Measurements from ENCODE around the gene GARNL3. TPM values are rescaled to one million over a fixed set of nuclear protein-coding genes. Genes with fewer than 3 reads are reported as not detected.

Gene GARNL3
- total and polyA plus RNA-seq, 9 donors, result 14.2 to 23.0 (median 18.3) TPM

- H3K9me3 ChIP-seq (replicated peaks; ENCODE audit: control insufficient read depth, low read depth, low read length), result no peaks in the 10 kb centered on the region
- H3K27ac ChIP-seq (ENCODE audit: low read length), result no peak overlapping the region
- H3K27me3 ChIP-seq (ENCODE audit: control insufficient read depth, insufficient read depth, low read length), result no peaks in the 10 kb centered on the region
- 88% methylated on average over 6 of the region's 6 CpGs for WGBS (ENCODE audit: insufficient coverage)
- peaks cover 18% of the 10 kb centered on the region for H3K4me1 ChIP-seq (ENCODE audit: control insufficient read depth, insufficient read depth, low read length)
- no peak overlapping the region for H3K4me3 ChIP-seq (ENCODE audit: low read length)
- DNase-seq, result no peak
- H3K36me3 ChIP-seq (ENCODE audit: control insufficient read depth, insufficient read depth, low read length), result peaks cover 23% of the 10 kb centered on the region
Measured at GRCh38 chr9:127346584-127346983, 82.0 kb downstream of the GARNL3 start.

DNA sequence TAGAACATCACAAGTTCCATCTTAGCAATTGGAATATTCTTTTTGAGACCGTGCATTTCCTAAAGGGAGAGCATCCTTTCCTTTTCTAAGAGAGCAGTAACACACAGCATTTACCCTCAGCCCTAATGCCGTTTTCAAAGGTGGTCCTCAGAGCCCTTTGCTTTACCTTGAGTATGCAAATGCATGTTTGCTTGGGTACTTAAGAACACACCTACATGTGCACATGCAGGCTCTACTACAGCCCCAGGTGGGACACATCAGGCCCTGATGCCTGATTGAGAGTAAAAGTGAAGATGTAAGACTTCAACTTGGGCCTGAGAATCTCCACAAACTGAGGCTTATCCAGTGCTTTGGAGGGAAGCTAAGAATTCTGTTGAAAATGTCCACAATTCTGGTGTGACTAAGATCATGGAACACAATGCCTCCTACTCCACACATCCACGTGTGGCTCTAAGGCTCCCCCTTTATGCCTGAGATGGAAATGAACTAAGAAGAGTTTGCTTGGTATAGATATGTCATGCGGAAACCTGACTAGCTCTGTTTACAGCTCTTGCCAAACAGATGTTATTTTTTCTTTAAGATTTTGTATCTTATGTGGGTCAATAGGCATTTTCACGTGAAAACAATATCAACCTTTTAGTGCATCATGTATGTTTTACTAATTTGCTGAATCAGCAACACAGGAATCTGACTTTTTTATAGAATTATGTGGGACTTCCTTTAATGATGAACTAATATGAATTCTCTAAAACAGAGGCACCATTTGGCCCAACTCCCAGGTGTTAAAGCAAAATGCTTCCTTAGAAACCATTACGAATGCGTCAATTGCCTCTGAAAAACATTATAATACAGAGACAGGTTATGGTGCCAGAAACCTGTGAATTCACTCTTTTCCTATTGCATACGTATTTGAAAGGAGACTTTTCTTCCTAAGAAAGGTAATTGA is 83.5 kb downstream of the GARNL3 start:
- Histone ChIP-seq H3K4me1 (ENCODE audit: control insufficient read depth, insufficient read depth, low read length) (peaks cover 18% of the 10 kb centered on the region), H3K27ac (ENCODE audit: low read length) (peak overlapping the region; percentile 67), H3K27me3 (ENCODE audit: control insufficient read depth, insufficient read depth, low read length) (no peaks in the 10 kb centered on the region), H3K9me3 (replicated peaks; ENCODE audit: control insufficient read depth, low read depth, low read length) (no peaks in the 10 kb centered on the region), H3K4me3 (ENCODE audit: low read length) (no peak overlapping the region), H3K36me3 (ENCODE audit: control insufficient read depth, insufficient read depth, low read length) (peaks cover 15% of the 10 kb centered on the region)
- peak; percentile 90 for DNase-seq
- WGBS (ENCODE audit: insufficient coverage), result no CpG with 5 or more reads among the region's 8 CpGs

DNA sequence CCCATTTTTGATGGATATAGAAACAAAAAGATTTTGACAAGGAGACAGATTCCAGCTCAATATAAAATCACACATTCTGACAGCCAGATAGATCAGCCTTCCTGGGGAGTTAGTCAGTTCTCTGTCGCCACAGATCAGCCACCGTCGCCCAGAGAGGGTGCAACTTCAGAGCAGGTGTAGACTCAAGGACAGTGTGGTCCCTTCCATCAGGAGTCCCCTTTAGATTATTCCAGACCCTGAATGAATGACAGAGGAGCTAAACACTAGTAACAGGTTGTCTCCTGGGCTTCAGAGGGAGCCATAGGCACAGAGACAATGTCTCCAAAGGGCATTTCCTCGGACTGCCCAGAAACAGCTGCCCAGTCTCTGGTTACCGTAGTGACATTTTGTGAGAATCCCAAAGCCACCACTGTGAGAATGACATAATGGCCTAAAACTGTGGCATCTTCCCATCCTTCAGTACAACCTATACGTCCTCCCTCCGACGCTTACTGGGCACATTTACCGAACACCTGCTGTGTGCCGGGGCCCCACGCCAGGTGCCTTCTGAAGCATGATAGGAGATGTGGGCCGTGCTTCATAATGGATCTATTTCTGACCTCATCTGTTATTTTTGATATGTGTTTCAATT is 85.0 kb downstream of the GARNL3 start:
- no peak for DNase-seq
- peaks cover 17% of the 10 kb centered on the region for H3K4me1 ChIP-seq (ENCODE audit: control insufficient read depth, insufficient read depth, low read length)

GRCh38 chr9:127351182-127352166 is 86.9 kb downstream of the GARNL3 start:
- Histone ChIP-seq H3K36me3 (ENCODE audit: control insufficient read depth, insufficient read depth, low read length) (peaks cover 17% of the 10 kb centered on the region), H3K27me3 (ENCODE audit: control insufficient read depth, insufficient read depth, low read length) (no peaks in the 10 kb centered on the region), H3K4me3 (ENCODE audit: low read length) (no peak overlapping the region), H3K4me1 (ENCODE audit: control insufficient read depth, insufficient read depth, low read length) (peaks cover 16% of the 10 kb centered on the region), H3K9me3 (replicated peaks; ENCODE audit: control insufficient read depth, low read depth, low read length) (no peaks in the 10 kb centered on the region), H3K27ac (ENCODE audit: low read length) (peak overlapping the region; percentile 31)
- no peak for DNase-seq
- no CpG with 5 or more reads among the region's 4 CpGs for WGBS (ENCODE audit: insufficient coverage)

More for the DNA sequence above, 85.0 kb downstream of the GARNL3 start:
- 96% methylated on average over 8 of the region's 12 CpGs for WGBS (ENCODE audit: insufficient coverage)
- H3K27ac ChIP-seq (ENCODE audit: low read length), result no peak overlapping the region
- peaks cover 9% of the 10 kb centered on the region for H3K36me3 ChIP-seq (ENCODE audit: control insufficient read depth, insufficient read depth, low read length)
- H3K9me3 ChIP-seq (replicated peaks; ENCODE audit: control insufficient read depth, low read depth, low read length), result no peaks in the 10 kb centered on the region
- H3K4me3 ChIP-seq (ENCODE audit: low read length), result no peak overlapping the region
- no peaks in the 10 kb centered on the region for H3K27me3 ChIP-seq (ENCODE audit: control insufficient read depth, insufficient read depth, low read length)

GRCh38 chr9:127353882-127354281 is 89.3 kb downstream of the GARNL3 start:
- peaks cover 8% of the 10 kb centered on the region for H3K4me1 ChIP-seq (ENCODE audit: control insufficient read depth, insufficient read depth, low read length)
- H3K27ac ChIP-seq (ENCODE audit: low read length), result no peak overlapping the region
- WGBS (ENCODE audit: insufficient coverage), result 65% methylated on average over 3 of the region's 5 CpGs
- H3K36me3 ChIP-seq (ENCODE audit: control insufficient read depth, insufficient read depth, low read length), result peaks cover 32% of the 10 kb centered on the region
- no peaks in the 10 kb centered on the region for H3K9me3 ChIP-seq (replicated peaks; ENCODE audit: control insufficient read depth, low read depth, low read length)
- no peak overlapping the region for H3K4me3 ChIP-seq (ENCODE audit: low read length)
- DNase-seq, result no peak
- H3K27me3 ChIP-seq (ENCODE audit: control insufficient read depth, insufficient read depth, low read length), result no peaks in the 10 kb centered on the region

- no peak overlapping the region for H3K27ac ChIP-seq (ENCODE audit: low read length)
- peaks cover 2% of the 10 kb centered on the region for H3K4me1 ChIP-seq (ENCODE audit: control insufficient read depth, insufficient read depth, low read length)
- peaks cover 35% of the 10 kb centered on the region for H3K36me3 ChIP-seq (ENCODE audit: control insufficient read depth, insufficient read depth, low read length)
- WGBS (ENCODE audit: insufficient coverage), result 83% methylated on average over 1 of the region's 4 CpGs
- no peaks in the 10 kb centered on the region for H3K27me3 ChIP-seq (ENCODE audit: control insufficient read depth, insufficient read depth, low read length)
- DNase-seq, result no peak
- no peak overlapping the region for H3K4me3 ChIP-seq (ENCODE audit: low read length)
- H3K9me3 ChIP-seq (replicated peaks; ENCODE audit: control insufficient read depth, low read depth, low read length), result no peaks in the 10 kb centered on the region
Measured at GRCh38 chr9:127356906-127357305, 92.3 kb downstream of the GARNL3 start.

DNA sequence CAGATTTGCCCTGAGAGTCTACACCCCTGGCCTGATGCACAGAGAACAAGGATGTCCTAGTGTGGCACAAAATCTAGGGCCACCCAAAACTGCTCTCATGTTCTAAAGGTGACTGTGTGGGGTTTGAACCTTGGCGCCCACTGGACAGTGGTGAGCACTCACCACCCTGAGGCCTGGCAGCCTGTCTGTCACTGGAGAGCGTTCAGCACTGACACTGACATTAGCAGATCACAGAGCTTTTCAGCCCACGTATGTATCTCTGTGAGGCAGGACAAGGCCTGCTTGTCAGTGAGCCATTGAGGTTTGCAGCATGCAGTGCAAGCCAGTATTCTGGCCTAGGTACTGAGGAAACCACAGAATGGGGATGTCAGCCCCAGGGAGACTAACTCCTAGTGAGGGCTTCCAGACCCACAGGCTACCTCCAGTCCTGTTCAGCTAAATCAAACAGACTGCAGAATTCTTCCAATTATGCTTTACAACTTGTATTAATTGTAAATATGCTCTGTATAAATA is 93.5 kb downstream of the GARNL3 start:
- DNase-seq, result no peak
- 84% methylated on average over 3 of the region's 3 CpGs for WGBS (ENCODE audit: insufficient coverage)
- H3K27me3 ChIP-seq (ENCODE audit: control insufficient read depth, insufficient read depth, low read length), result no peaks in the 10 kb centered on the region
- no peak overlapping the region for H3K4me3 ChIP-seq (ENCODE audit: low read length)
- H3K9me3 ChIP-seq (replicated peaks; ENCODE audit: control insufficient read depth, low read depth, low read length), result no peaks in the 10 kb centered on the region
- peaks cover 38% of the 10 kb centered on the region for H3K36me3 ChIP-seq (ENCODE audit: control insufficient read depth, insufficient read depth, low read length)
- H3K4me1 ChIP-seq (ENCODE audit: control insufficient read depth, insufficient read depth, low read length), result peaks cover 2% of the 10 kb centered on the region
- H3K27ac ChIP-seq (ENCODE audit: low read length), result no peak overlapping the region

- Histone ChIP-seq H3K4me1 (ENCODE audit: control insufficient read depth, insufficient read depth, low read length) (peaks cover 2% of the 10 kb centered on the region), H3K4me3 (ENCODE audit: low read length) (no peak overlapping the region), H3K27me3 (ENCODE audit: control insufficient read depth, insufficient read depth, low read length) (no peaks in the 10 kb centered on the region), H3K36me3 (ENCODE audit: control insufficient read depth, insufficient read depth, low read length) (peaks cover 44% of the 10 kb centered on the region), H3K27ac (ENCODE audit: low read length) (no peak overlapping the region), H3K9me3 (replicated peaks; ENCODE audit: control insufficient read depth, low read depth, low read length) (no peaks in the 10 kb centered on the region)
- no peak for DNase-seq
- 100% methylated on average over 1 of the region's 3 CpGs for WGBS (ENCODE audit: insufficient coverage)
Measured at GRCh38 chr9:127358770-127359169, 94.2 kb downstream of the GARNL3 start.

GRCh38 chr9:127360250-127360649 is 95.7 kb downstream of the GARNL3 start:
- H3K36me3 ChIP-seq (ENCODE audit: control insufficient read depth, insufficient read depth, low read length), result peaks cover 46% of the 10 kb centered on the region
- no peak overlapping the region for H3K27ac ChIP-seq (ENCODE audit: low read length)
- H3K4me1 ChIP-seq (ENCODE audit: control insufficient read depth, insufficient read depth, low read length), result peaks cover 2% of the 10 kb centered on the region
- no peak for DNase-seq
- WGBS (ENCODE audit: insufficient coverage), result 100% methylated on average over 2 of the region's 8 CpGs
- H3K9me3 ChIP-seq (replicated peaks; ENCODE audit: control insufficient read depth, low read depth, low read length), result no peaks in the 10 kb centered on the region
- H3K4me3 ChIP-seq (ENCODE audit: low read length), result no peak overlapping the region
- no peaks in the 10 kb centered on the region for H3K27me3 ChIP-seq (ENCODE audit: control insufficient read depth, insufficient read depth, low read length)
